GM12801 (cell line): ENCODE data around the gene INTS11.

Source experiments
- CTCF ChIP-seq: IDR thresholded peaks from one replicate; pipeline ENCODE4 v1.5.1; 2011; ENCODE audit warnings: control low read depth; ENCODE audit not compliant: insufficient read length; ENCODE audit errors: extremely low read depth

INTS11 gene

GRCh38 chr1:1282998-1283397 is 41.5 kb downstream of the INTS11 start:
- TF ChIP-seq CTCF, result no peak

- TF ChIP-seq CTCF, result no peak
Observed at GRCh38 chr1:1281533-1282321, 42.7 kb downstream of the INTS11 start.

GRCh38 chr1:1280782-1281481 is 43.5 kb downstream of the INTS11 start:
- TF ChIP-seq CTCF, result no peak

GRCh38 chr1:1279028-1279427 is 45.4 kb downstream of the INTS11 start:
- TF ChIP-seq CTCF, result no peak

GRCh38 chr1:1278620-1279019 is 45.8 kb downstream of the INTS11 start:
- no peak for TF ChIP-seq CTCF

- TF ChIP-seq CTCF, result no peak
Observed at GRCh38 chr1:1275836-1276235, 48.6 kb downstream of the INTS11 start.

GRCh38 chr1:1274931-1275431 is 49.5 kb downstream of the INTS11 start:
- TF ChIP-seq CTCF, result no peak
